Measurements from ENCODE around the gene SAMHD1.

SAMHD1 gene

DNA sequence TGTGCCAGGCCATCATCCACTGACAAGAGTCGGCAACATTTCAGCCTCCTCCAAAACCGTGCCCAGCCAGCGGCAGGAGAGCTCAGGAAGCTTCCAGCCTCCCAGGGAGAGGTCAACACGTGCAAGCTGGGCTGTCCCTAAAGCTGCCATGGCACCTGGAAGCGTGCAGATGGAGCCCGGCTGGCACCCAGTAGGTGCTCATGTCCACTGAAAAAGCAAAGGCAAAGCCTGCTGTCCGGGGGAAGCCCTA lies 90.0 kb downstream of the SAMHD1 start:
- no peak overlapping the region for H3K18ac ChIP-seq (ENCODE audit: low read length)
- H3K14ac ChIP-seq (ENCODE audit: low read length): no peak overlapping the region

DNA sequence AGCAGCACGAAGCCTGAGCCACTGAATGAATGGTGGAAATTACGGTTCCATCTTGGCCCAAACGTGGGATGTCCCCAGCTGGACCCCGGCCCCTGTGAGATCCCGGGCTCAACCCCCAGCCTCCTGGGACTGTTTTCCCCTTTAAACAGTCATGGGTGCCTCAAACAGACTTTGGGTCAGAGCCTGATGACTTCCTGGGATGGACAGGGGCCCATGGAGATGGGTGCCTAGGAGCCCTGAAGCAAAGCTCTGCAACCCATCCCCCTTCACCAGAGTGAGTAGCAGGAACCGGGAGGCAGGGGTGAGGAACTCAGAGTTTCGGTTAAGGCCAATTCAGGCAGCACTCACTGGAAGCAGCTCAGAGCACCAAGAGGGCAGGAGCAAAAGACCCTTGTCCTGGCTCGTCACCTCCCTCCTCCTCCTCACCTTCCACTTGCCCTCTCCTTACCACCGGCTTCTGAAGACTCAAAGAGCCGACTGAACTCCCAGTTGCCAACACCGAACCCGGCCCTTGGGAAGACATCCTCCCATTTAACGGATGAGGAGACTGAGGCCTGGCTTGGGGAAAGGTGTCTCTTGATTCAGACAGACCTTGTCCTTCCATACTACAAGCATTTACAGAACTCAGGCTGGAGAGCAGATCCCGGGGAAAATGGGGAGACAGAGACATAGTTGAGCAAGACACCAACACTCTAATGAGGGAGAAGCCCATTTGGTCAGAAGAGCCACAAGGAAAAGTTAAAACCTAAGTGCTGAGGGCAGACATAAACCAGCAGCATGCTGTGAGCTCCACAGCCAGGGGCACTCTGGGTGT lies 90.5 kb downstream of the SAMHD1 start:
- H3K23ac ChIP-seq (ENCODE audit: low read depth, low read length, poor library complexity): peak overlapping the region; percentile 60
- peaks cover 27% of the 10 kb centered on the region for H3K79me1 ChIP-seq (ENCODE audit: low read depth, low read length)
- H3K4me1 ChIP-seq (ENCODE audit: control insufficient read depth in 2 of 2, insufficient read depth in 1 of 2, low read depth in 1 of 2, low read length in 2 of 2): peaks cover 7 to 20% of the 10 kb centered on the region in 2 donors
- no peak overlapping the region for H2BK120ac ChIP-seq (ENCODE audit: low read depth, low read length)
- no peak overlapping the region for H4K8ac ChIP-seq (ENCODE audit: low read depth, low read length)
- H3K4me2 ChIP-seq (ENCODE audit: insufficient read depth, low read length, poor library complexity, severe bottlenecking): peak overlapping the region; percentile 22
- H2BK12ac ChIP-seq (ENCODE audit: low read length): no peak overlapping the region
- no peak for DNase-seq (ENCODE audit: low spot score)
- no peak overlapping the region for H2BK5ac ChIP-seq (ENCODE audit: low read length)
- no peaks in the 10 kb centered on the region for H3K9me3 ChIP-seq (replicated peaks in 1 of 2; ENCODE audit: control insufficient read depth in 2 of 2, insufficient read depth in 1 of 2, low read depth in 1 of 2, low read length in 2 of 2)
- H3K4ac ChIP-seq (ENCODE audit: low read length): no peak overlapping the region
- peak overlapping the region; percentile 70 to 95 for H3K4me3 ChIP-seq (ENCODE audit: low read length in 2 of 2)
- no peak overlapping the region for H3K18ac ChIP-seq (ENCODE audit: low read length)
- no peak overlapping the region for H4K91ac ChIP-seq (ENCODE audit: low read depth, low read length, poor library complexity)
- no peak overlapping the region for H2BK15ac ChIP-seq (ENCODE audit: low read length)
- peak overlapping the region; percentile 97 for H2AK5ac ChIP-seq (ENCODE audit: low read depth, low read length)
- WGBS, 2 donors (ENCODE audit: extremely low coverage in 2 of 2, insufficient read length in 2 of 2, insufficient replicate concordance in 1 of 2): no CpG with 5 or more reads among the region's 14 CpGs
- H3K27ac ChIP-seq (replicated peaks; ENCODE audit: low read length): no peak overlapping the region
- no peak overlapping the region for H2AFZ ChIP-seq (ENCODE audit: low read length)
- peak overlapping the region; percentile 65 for H3K9ac ChIP-seq (ENCODE audit: low read depth, low read length, poor library complexity)
- no peak overlapping the region for H3K14ac ChIP-seq (ENCODE audit: low read length)
- H3K27me3 ChIP-seq (ENCODE audit: control insufficient read depth in 3 of 3, insufficient read depth in 3 of 3, low read depth in 1 of 3, low read length in 3 of 3): peaks cover 0 to 15% (median 2%) of the 10 kb centered on the region in 3 experiments
- H3K36me3 ChIP-seq (replicated peaks in 1 of 2; ENCODE audit: control insufficient read depth in 2 of 2, insufficient read depth in 2 of 2, low read length in 2 of 2): peaks cover 24 to 48% of the 10 kb centered on the region in 2 donors

More for the DNA sequence above, 90.0 kb downstream of the SAMHD1 start:
- Histone ChIP-seq H2BK12ac (ENCODE audit: low read length) (no peak overlapping the region), H4K8ac (ENCODE audit: low read depth, low read length) (no peak overlapping the region), H3K4me1 (ENCODE audit: control insufficient read depth in 2 of 2, insufficient read depth in 1 of 2, low read depth in 1 of 2, low read length in 2 of 2) (peaks cover 7 to 20% of the 10 kb centered on the region in 2 donors), H3K23ac (ENCODE audit: low read depth, low read length, poor library complexity) (peak overlapping the region; percentile 60), H3K36me3 (replicated peaks in 1 of 2; ENCODE audit: control insufficient read depth in 2 of 2, insufficient read depth in 2 of 2, low read length in 2 of 2) (peaks cover 24 to 48% of the 10 kb centered on the region in 2 donors), H3K27ac (replicated peaks; ENCODE audit: low read length) (no peak overlapping the region), H2BK15ac (ENCODE audit: low read length) (no peak overlapping the region), H3K9ac (ENCODE audit: low read depth, low read length, poor library complexity) (peak overlapping the region; percentile 65), H4K91ac (ENCODE audit: low read depth, low read length, poor library complexity) (no peak overlapping the region), H2BK120ac (ENCODE audit: low read depth, low read length) (no peak overlapping the region), H3K79me1 (ENCODE audit: low read depth, low read length) (peaks cover 27% of the 10 kb centered on the region), H3K4me2 (ENCODE audit: insufficient read depth, low read length, poor library complexity, severe bottlenecking) (peak overlapping the region; percentile 94), H3K9me3 (replicated peaks in 1 of 2; ENCODE audit: control insufficient read depth in 2 of 2, insufficient read depth in 1 of 2, low read depth in 1 of 2, low read length in 2 of 2) (no peaks in the 10 kb centered on the region), H2AK5ac (ENCODE audit: low read depth, low read length) (peak overlapping the region; percentile 97), H3K4ac (ENCODE audit: low read length) (no peak overlapping the region), H3K4me3 (ENCODE audit: low read length in 2 of 2) (peak overlapping the region; percentile 70 to 95), H2BK5ac (ENCODE audit: low read length) (peak overlapping the region; percentile 46), H2AFZ (ENCODE audit: low read length) (no peak overlapping the region), H3K27me3 (ENCODE audit: control insufficient read depth in 3 of 3, insufficient read depth in 3 of 3, low read depth in 1 of 3, low read length in 3 of 3) (peaks cover 0 to 21% (median 2%) of the 10 kb centered on the region in 3 experiments)
- no peak for DNase-seq (ENCODE audit: low spot score)
- no CpG with 5 or more reads among the region's 7 CpGs for WGBS, 2 donors (ENCODE audit: extremely low coverage in 2 of 2, insufficient read length in 2 of 2, insufficient replicate concordance in 1 of 2)

DNA sequence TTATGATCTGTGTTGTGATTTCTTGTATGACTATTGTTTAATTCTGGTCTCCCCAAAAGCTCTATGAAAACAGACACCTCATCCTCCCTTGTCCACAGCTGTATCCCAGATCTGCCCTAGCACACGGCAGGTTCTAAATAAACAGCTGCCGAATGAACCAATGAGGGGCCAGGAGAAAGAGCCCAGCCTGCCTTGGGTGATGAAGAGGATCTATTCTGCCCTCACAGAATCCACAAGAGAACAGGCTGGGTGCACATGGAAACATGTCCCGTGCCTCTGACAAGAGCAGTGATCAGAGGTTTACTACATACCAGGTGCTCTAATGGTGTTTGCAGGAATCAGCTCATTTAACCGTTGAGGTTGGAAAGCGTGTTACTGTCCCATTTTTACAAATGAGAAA lies 91.2 kb downstream of the SAMHD1 start:
- Histone ChIP-seq H3K27me3 (ENCODE audit: control insufficient read depth in 3 of 3, insufficient read depth in 3 of 3, low read depth in 1 of 3, low read length in 3 of 3) (peaks cover 0 to 9% (median 2%) of the 10 kb centered on the region in 3 experiments), H3K4me2 (ENCODE audit: insufficient read depth, low read length, poor library complexity, severe bottlenecking) (no peak overlapping the region), H3K79me1 (ENCODE audit: low read depth, low read length) (peaks cover 31% of the 10 kb centered on the region)

DNA sequence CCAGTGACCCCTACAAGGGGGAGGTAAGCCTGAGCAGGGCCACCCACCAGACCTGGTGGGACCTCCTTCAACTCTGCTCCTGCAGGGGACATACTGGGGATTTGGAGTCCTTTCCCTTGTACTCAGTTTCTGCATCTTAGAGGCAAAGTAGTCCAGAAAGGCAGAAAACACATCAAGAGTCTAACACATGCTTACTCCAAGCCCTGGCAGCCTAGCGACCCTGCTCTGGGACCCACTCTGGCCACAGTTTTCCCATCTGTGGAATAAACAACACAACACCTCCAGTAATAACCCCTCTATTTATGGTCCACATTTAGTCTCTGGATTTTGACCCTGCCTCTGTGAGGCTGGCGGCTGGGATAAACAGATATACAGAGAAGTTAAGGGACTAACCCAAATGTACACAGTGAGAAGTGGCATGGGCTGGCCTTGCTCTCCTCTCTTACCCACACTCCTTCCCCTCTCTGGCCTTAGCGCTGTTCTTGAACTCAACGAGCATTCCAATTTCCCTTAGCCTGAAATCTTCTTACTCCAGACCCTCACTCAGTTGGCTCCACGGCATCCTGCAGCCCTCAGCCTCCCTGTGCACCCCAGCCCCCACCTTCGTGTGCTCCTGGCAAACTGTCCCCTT lies 91.7 kb downstream of the SAMHD1 start:
- no peak overlapping the region for H3K9ac ChIP-seq (ENCODE audit: low read depth, low read length, poor library complexity)
- no peak overlapping the region for H3K27ac ChIP-seq (replicated peaks; ENCODE audit: low read length)
- peaks cover 0 to 3% (median 2%) of the 10 kb centered on the region in 3 experiments for H3K27me3 ChIP-seq (ENCODE audit: control insufficient read depth in 3 of 3, insufficient read depth in 3 of 3, low read depth in 1 of 3, low read length in 3 of 3)
- H4K91ac ChIP-seq (ENCODE audit: low read depth, low read length, poor library complexity): no peak overlapping the region
- WGBS, 2 donors (ENCODE audit: extremely low coverage in 2 of 2, insufficient read length in 2 of 2, insufficient replicate concordance in 1 of 2): no CpG with 5 or more reads among the region's 6 CpGs
- no peak overlapping the region for H3K23ac ChIP-seq (ENCODE audit: low read depth, low read length, poor library complexity)
- no peak overlapping the region for H3K4me3 ChIP-seq (ENCODE audit: low read length in 2 of 2)
- peaks cover 7 to 22% of the 10 kb centered on the region in 2 donors for H3K4me1 ChIP-seq (ENCODE audit: control insufficient read depth in 2 of 2, insufficient read depth in 1 of 2, low read depth in 1 of 2, low read length in 2 of 2)
- H3K18ac ChIP-seq (ENCODE audit: low read length): no peak overlapping the region
- no peaks in the 10 kb centered on the region for H3K9me3 ChIP-seq (replicated peaks in 1 of 2; ENCODE audit: control insufficient read depth in 2 of 2, insufficient read depth in 1 of 2, low read depth in 1 of 2, low read length in 2 of 2)
- no peak overlapping the region for H3K4me2 ChIP-seq (ENCODE audit: insufficient read depth, low read length, poor library complexity, severe bottlenecking)
- H4K8ac ChIP-seq (ENCODE audit: low read depth, low read length): no peak overlapping the region
- no peak for DNase-seq (ENCODE audit: low spot score)
- H3K4ac ChIP-seq (ENCODE audit: low read length): no peak overlapping the region
- H2BK5ac ChIP-seq (ENCODE audit: low read length): no peak overlapping the region
- no peak overlapping the region for H2BK15ac ChIP-seq (ENCODE audit: low read length)
- peaks cover 24 to 52% of the 10 kb centered on the region in 2 donors for H3K36me3 ChIP-seq (replicated peaks in 1 of 2; ENCODE audit: control insufficient read depth in 2 of 2, insufficient read depth in 2 of 2, low read length in 2 of 2)
- no peak overlapping the region for H2AK5ac ChIP-seq (ENCODE audit: low read depth, low read length)
- peaks cover 33% of the 10 kb centered on the region for H3K79me1 ChIP-seq (ENCODE audit: low read depth, low read length)
- H2BK12ac ChIP-seq (ENCODE audit: low read length): no peak overlapping the region
- no peak overlapping the region for H2BK120ac ChIP-seq (ENCODE audit: low read depth, low read length)
- H2AFZ ChIP-seq (ENCODE audit: low read length): no peak overlapping the region
- H3K14ac ChIP-seq (ENCODE audit: low read length): no peak overlapping the region

More for the DNA sequence above, 91.2 kb downstream of the SAMHD1 start:
- no peak overlapping the region for H2BK120ac ChIP-seq (ENCODE audit: low read depth, low read length)
- no peak overlapping the region for H2BK12ac ChIP-seq (ENCODE audit: low read length)
- peaks cover 7 to 20% of the 10 kb centered on the region in 2 donors for H3K4me1 ChIP-seq (ENCODE audit: control insufficient read depth in 2 of 2, insufficient read depth in 1 of 2, low read depth in 1 of 2, low read length in 2 of 2)
- no peak overlapping the region for H3K4ac ChIP-seq (ENCODE audit: low read length)
- peaks cover 24 to 52% of the 10 kb centered on the region in 2 donors for H3K36me3 ChIP-seq (replicated peaks in 1 of 2; ENCODE audit: control insufficient read depth in 2 of 2, insufficient read depth in 2 of 2, low read length in 2 of 2)
- H3K9me3 ChIP-seq (replicated peaks in 1 of 2; ENCODE audit: control insufficient read depth in 2 of 2, insufficient read depth in 1 of 2, low read depth in 1 of 2, low read length in 2 of 2): no peaks in the 10 kb centered on the region
- no peak overlapping the region for H3K9ac ChIP-seq (ENCODE audit: low read depth, low read length, poor library complexity)
- H2AFZ ChIP-seq (ENCODE audit: low read length): no peak overlapping the region
- no peak overlapping the region for H3K4me3 ChIP-seq (ENCODE audit: low read length in 2 of 2)
- H4K91ac ChIP-seq (ENCODE audit: low read depth, low read length, poor library complexity): no peak overlapping the region
- no peak overlapping the region for H2BK5ac ChIP-seq (ENCODE audit: low read length)
- DNase-seq (ENCODE audit: low spot score): no peak
- no CpG with 5 or more reads among the region's 5 CpGs for WGBS, 2 donors (ENCODE audit: extremely low coverage in 2 of 2, insufficient read length in 2 of 2, insufficient replicate concordance in 1 of 2)
- H3K27ac ChIP-seq (replicated peaks; ENCODE audit: low read length): no peak overlapping the region
- no peak overlapping the region for H2AK5ac ChIP-seq (ENCODE audit: low read depth, low read length)
- no peak overlapping the region for H3K23ac ChIP-seq (ENCODE audit: low read depth, low read length, poor library complexity)
- no peak overlapping the region for H2BK15ac ChIP-seq (ENCODE audit: low read length)
- H3K18ac ChIP-seq (ENCODE audit: low read length): no peak overlapping the region
- no peak overlapping the region for H4K8ac ChIP-seq (ENCODE audit: low read depth, low read length)
- H3K14ac ChIP-seq (ENCODE audit: low read length): no peak overlapping the region

All from neuronal stem cell (in vitro differentiated cells).